H9 (cell line): ENCODE measurements around the gene PTPRN2. TPM values are rescaled to one million over a fixed set of nuclear protein-coding genes. Genes with fewer than 3 reads are reported as not detected.

Source experiments
- DNase-seq: peaks from one replicate; pipeline ENCODE4 v3.0.0-alpha.2; 2017
- H2AFZ ChIP-seq: one replicate; pipeline ENCODE4 v1.6.1; 2013; ENCODE audit warnings: mild to moderate bottlenecking, low read length, control low read depth, moderate library complexity
- H2AK5ac ChIP-seq: 2 replicates; pipeline ENCODE4 v1.6.1; 2013; ENCODE audit warnings: low read length, control low read depth, mixed read lengths; ENCODE audit not compliant: insufficient read length
- H2BK120ac ChIP-seq: one replicate; pipeline ENCODE4 v1.6.1; 2013; ENCODE audit warnings: low read depth, mild to moderate bottlenecking, low read length, control low read depth, inconsistent platforms; ENCODE audit not compliant: poor library complexity, severe bottlenecking
- H2BK12ac ChIP-seq: 2 replicates; pipeline ENCODE4 v1.6.1; 2013; ENCODE audit warnings: low read length, control low read depth, mixed read lengths, low read depth; ENCODE audit not compliant: insufficient read length
- H2BK15ac ChIP-seq: 2 replicates; pipeline ENCODE4 v1.6.1; 2013; ENCODE audit warnings: low read depth, low read length, control low read depth
- H2BK20ac ChIP-seq: one replicate; pipeline ENCODE4 v1.6.1; 2013; ENCODE audit warnings: low read depth, mild to moderate bottlenecking, low read length, control low read depth, inconsistent platforms; ENCODE audit not compliant: poor library complexity, severe bottlenecking
- H2BK5ac ChIP-seq: 2 replicates; pipeline ENCODE4 v1.6.1; 2013; ENCODE audit warnings: low read length, control low read depth, mixed read lengths; ENCODE audit not compliant: insufficient read length
- H3K14ac ChIP-seq: 2 replicates; pipeline ENCODE4 v1.6.1; 2013; ENCODE audit warnings: low read length, control low read depth; ENCODE audit not compliant: insufficient read depth
- H3K18ac ChIP-seq: 2 replicates; pipeline ENCODE4 v1.6.1; 2013; ENCODE audit warnings: low read depth, mild to moderate bottlenecking, mixed read lengths, low read length, control low read depth; ENCODE audit not compliant: insufficient read length
- H3K23ac ChIP-seq: 2 replicates; pipeline ENCODE4 v1.6.1; 2013; ENCODE audit warnings: low read length, control low read depth, mixed read lengths, low read depth; ENCODE audit not compliant: insufficient read length
- H3K23me2 ChIP-seq: 2 replicates; pipeline ENCODE4 v1.6.1; 2013; ENCODE audit warnings: low read depth, mild to moderate bottlenecking, mixed read lengths, low read length, control low read depth; ENCODE audit not compliant: insufficient read length, poor library complexity, severe bottlenecking
- H3K27ac ChIP-seq: 2 replicates; pipeline ENCODE4 v1.5.1; 2013; ENCODE audit warnings: low read length, control low read depth, mixed read lengths, low read depth; ENCODE audit not compliant: insufficient read length
- H3K27me3 ChIP-seq: 2 replicates; pipeline ENCODE4 v1.6.1; 2013; ENCODE audit warnings: low read length, control low read depth, inconsistent platforms; ENCODE audit not compliant: insufficient read depth
- H3K4ac ChIP-seq: 2 replicates; pipeline ENCODE4 v1.6.1; 2013; ENCODE audit warnings: low read depth, mild to moderate bottlenecking, control low read depth, inconsistent platforms, low read length, moderate library complexity
- H3K4me1 ChIP-seq: 2 replicates; pipeline ENCODE4 v1.6.1; 2013; ENCODE audit warnings: low read length, control low read depth, inconsistent platforms; ENCODE audit not compliant: insufficient read depth
- H3K4me2 ChIP-seq: 2 replicates; pipeline ENCODE4 v1.6.1; 2013; ENCODE audit warnings: low read length, control low read depth, mixed read lengths; ENCODE audit not compliant: insufficient read length, insufficient read depth
- H3K56ac ChIP-seq: 2 replicates; pipeline ENCODE4 v1.6.1; 2013; ENCODE audit warnings: low read depth, mild to moderate bottlenecking, mixed read lengths, low read length, control low read depth; ENCODE audit not compliant: insufficient read length
- H3K79me1 ChIP-seq: 2 replicates; pipeline ENCODE4 v1.6.1; 2013; ENCODE audit warnings: low read depth, mild to moderate bottlenecking, moderate library complexity, low read length, control low read depth, inconsistent platforms; ENCODE audit not compliant: insufficient read depth, poor library complexity, severe bottlenecking
- H3K79me2 ChIP-seq: 2 replicates; pipeline ENCODE4 v1.6.1; 2013; ENCODE audit warnings: low read length, control low read depth, inconsistent platforms; ENCODE audit not compliant: insufficient read depth
- H3K9ac ChIP-seq: 2 replicates; pipeline ENCODE4 v1.6.1; 2013; ENCODE audit warnings: low read length, control low read depth, mixed read lengths; ENCODE audit not compliant: insufficient read length; ENCODE audit errors: extremely low read depth
- H3K9me3 ChIP-seq: one replicate; pipeline ENCODE4 v1.6.1; 2013; ENCODE audit warnings: low read depth, low read length, inconsistent platforms; ENCODE audit not compliant: control insufficient read depth
- H3T11ph ChIP-seq: one replicate; pipeline ENCODE4 v1.6.1; 2013; ENCODE audit warnings: mild to moderate bottlenecking, low read length, control low read depth, inconsistent platforms
- H4K20me1 ChIP-seq: one replicate; pipeline ENCODE4 v1.6.1; 2013; ENCODE audit not compliant: control insufficient read depth, insufficient read length, insufficient read depth
- H4K5ac ChIP-seq: 2 replicates; pipeline ENCODE4 v1.6.1; 2013; ENCODE audit warnings: low read depth, mild to moderate bottlenecking, mixed read lengths, low read length, control low read depth; ENCODE audit not compliant: insufficient read length
- H4K8ac ChIP-seq: replicated peaks from 2 replicates; pipeline ENCODE4 v1.6.1; 2013; ENCODE audit warnings: low read length, control low read depth, mixed read lengths, low read depth; ENCODE audit not compliant: insufficient read length
- H4K91ac ChIP-seq: 2 replicates; pipeline ENCODE4 v1.6.1; 2013; ENCODE audit warnings: low read depth, mild to moderate bottlenecking, moderate library complexity, mixed read lengths, low read length, control low read depth; ENCODE audit not compliant: insufficient read length
- H3K27ac Mint-ChIP-seq, 3 experiments: 2 replicates in 2 of 3; 3 replicates in 1 of 3; pipeline ENCODE4 v1.8.0; 2020 to 2021; ENCODE audit warnings: mixed read lengths in 3 of 3, mild to moderate bottlenecking in 1 of 3, moderate library complexity in 1 of 3
- H3K27me3 Mint-ChIP-seq: 2 replicates; pipeline ENCODE4 v1.8.0; 2021; ENCODE audit warnings: low read depth, mild to moderate bottlenecking, moderate library complexity, mixed read lengths
- H3K36me3 Mint-ChIP-seq, 3 experiments: 2 replicates in 2 of 3; 3 replicates in 1 of 3; pipeline ENCODE4 v1.8.0; 2020 to 2021; ENCODE audit warnings: low read depth in 3 of 3, mixed read lengths in 3 of 3; ENCODE audit not compliant: insufficient read depth in 1 of 3
- H3K4me1 Mint-ChIP-seq, 2 experiments: 2 replicates each; pipeline ENCODE4 v1.8.0; 2020; ENCODE audit warnings: mixed read lengths in 2 of 2
- H3K4me3 Mint-ChIP-seq, 2 experiments: 2 replicates in 1 of 2; 3 replicates in 1 of 2; pipeline ENCODE4 v1.8.0; 2020 to 2021; ENCODE audit warnings: mild to moderate bottlenecking in 2 of 2, mixed read lengths in 2 of 2, moderate library complexity in 1 of 2
- H3K9me3 Mint-ChIP-seq, 2 experiments: 2 replicates in 1 of 2; 3 replicates in 1 of 2; pipeline ENCODE4 v1.8.0; 2020; ENCODE audit warnings: mild to moderate bottlenecking in 2 of 2, mixed read lengths in 2 of 2, moderate library complexity in 1 of 2
- CTCF ChIP-seq: fragments of 200-600 bp; sonication (generic); conservative IDR thresholded peaks from 3 replicates; pipeline ENCODE4 v1.8.0; 2021; ENCODE audit warnings: antibody characterized with exemption, mild to moderate bottlenecking
- WGBS: extraction: QIAGEN DNeasy Blood & Tissue Kit; methylation state at CpG from one replicate; pipeline ENCODE4 v1.1.7; 2013; ENCODE audit warnings: missing lambda C conversion rate, low lambda C conversion rate, mixed read lengths; ENCODE audit not compliant: insufficient read length; ENCODE audit errors: extremely low coverage; 5-methylcytosine and 5-hydroxymethylcytosine counted together
- total RNA-seq: library from RNA; stranded (reverse); gene quantifications from 2 replicates; pipeline ENCODE4 v1.2.1, GENCODE V29; 2021

Gene PTPRN2
- total RNA-seq, 1 experiment from 2014 or later: 5.2 TPM

GRCh38 chr7:157611341-157611740 is 976.3 kb downstream of the PTPRN2 start:
- TF ChIP-seq CTCF: no peak
- Histone ChIP-seq H3K9ac (no peak overlapping the region), H3K27me3 (no peaks in the 10 kb centered on the region), H4K5ac (no peak overlapping the region), H3K4ac (no peak overlapping the region), H2AFZ (no peak overlapping the region), H3K23me2 (no peaks in the 10 kb centered on the region), H4K91ac (no peak overlapping the region), H3K9me3 (no peaks in the 10 kb centered on the region), H3K4me1 (no peaks in the 10 kb centered on the region), H2AK5ac (no peak overlapping the region), H2BK12ac (no peak overlapping the region), H3K23ac (no peak overlapping the region), H2BK20ac (no peak overlapping the region), H3K27ac (no peak overlapping the region), H3K4me2 (no peak overlapping the region), H2BK15ac (no peak overlapping the region), H3K14ac (no peak overlapping the region; the same call in 1 of the 2 replicates), H3K56ac (no peak overlapping the region), H4K8ac (no peak overlapping the region), H3K79me1 (no peaks in the 10 kb centered on the region), H3T11ph (no peak overlapping the region), H3K79me2 (no peaks in the 10 kb centered on the region), H3K18ac (no peak overlapping the region), H4K20me1 (no peaks in the 10 kb centered on the region), H2BK5ac (no peak overlapping the region), H2BK120ac (no peak overlapping the region)
- Mint-ChIP-seq H3K36me3 (no peaks in the 10 kb centered on the region), H3K9me3 (no peaks in the 10 kb centered on the region), H3K27ac (no peak overlapping the region; a peak in 1 of 7 replicates), H3K4me1 (peaks cover 0 to 2% of the 10 kb centered on the region in 2 experiments; a peak in 1 of 4 replicates), H3K4me3 (no peak overlapping the region), H3K27me3 (peaks cover 90% of the 10 kb centered on the region)
- no CpG with 5 or more reads among the region's 18 CpGs for WGBS
- no peak for DNase-seq
